Transverse colon (tissue), 4 donors: ENCODE data around the gene SLC10A3.

Experiments
- POLR2A ChIP-seq: fragments of 450-650 bp; IDR thresholded peaks from one replicate; pipeline ENCODE4 v1.6.1; 2016; ENCODE audit warnings: antibody characterized with exemption, mild to moderate bottlenecking, moderate library complexity
- POLR2AphosphoS5 ChIP-seq, 3 donors: sonication (generic); formaldehyde crosslinking; IDR thresholded peaks; one replicate each; pipeline ENCODE4 v1.6.1; 2016; ENCODE audit warnings: antibody characterized with exemption in 3 of 3
- TF ChIP-seq, protein P1 (sequence below), 5 experiments: fragments of 200-600 bp in 3 of 5; fragments of 450-650 bp in 2 of 5; sonication (generic) in 3 of 5; IDR thresholded peaks; 1 replicate in 2 of 5; 2 replicates in 3 of 5; pipeline ENCODE4 v1.5.1; 2016 to 2017; ENCODE audit warnings: antibody characterized with exemption in 5 of 5, inconsistent platforms in 3 of 5, mild to moderate bottlenecking in 2 of 5, moderate library complexity in 1 of 5

GRCh38 chrX:154443479-154443910 is 46.9 kb downstream of the SLC10A3 start:
- TF ChIP-seq, protein P1, sequence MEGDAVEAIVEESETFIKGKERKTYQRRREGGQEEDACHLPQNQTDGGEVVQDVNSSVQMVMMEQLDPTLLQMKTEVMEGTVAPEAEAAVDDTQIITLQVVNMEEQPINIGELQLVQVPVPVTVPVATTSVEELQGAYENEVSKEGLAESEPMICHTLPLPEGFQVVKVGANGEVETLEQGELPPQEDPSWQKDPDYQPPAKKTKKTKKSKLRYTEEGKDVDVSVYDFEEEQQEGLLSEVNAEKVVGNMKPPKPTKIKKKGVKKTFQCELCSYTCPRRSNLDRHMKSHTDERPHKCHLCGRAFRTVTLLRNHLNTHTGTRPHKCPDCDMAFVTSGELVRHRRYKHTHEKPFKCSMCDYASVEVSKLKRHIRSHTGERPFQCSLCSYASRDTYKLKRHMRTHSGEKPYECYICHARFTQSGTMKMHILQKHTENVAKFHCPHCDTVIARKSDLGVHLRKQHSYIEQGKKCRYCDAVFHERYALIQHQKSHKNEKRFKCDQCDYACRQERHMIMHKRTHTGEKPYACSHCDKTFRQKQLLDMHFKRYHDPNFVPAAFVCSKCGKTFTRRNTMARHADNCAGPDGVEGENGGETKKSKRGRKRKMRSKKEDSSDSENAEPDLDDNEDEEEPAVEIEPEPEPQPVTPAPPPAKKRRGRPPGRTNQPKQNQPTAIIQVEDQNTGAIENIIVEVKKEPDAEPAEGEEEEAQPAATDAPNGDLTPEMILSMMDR (IDR thresholded peaks at IDR 0.05), result no peak
- TF ChIP-seq POLR2A (no peak), POLR2AphosphoS5 (IDR thresholded peaks at IDR 0.05) (no peak)
